ENCODE data around the gene CLPX.
"Not testable (repeated sequence)": the region's sequence is repeated elsewhere in the genome, so short reads cannot be mapped to it uniquely, and the experiment has no call there.

Gene CLPX

GRCh38 chr15:65204931-65205660 lies 20.0 kb upstream of the CLPX start:
- no peak for DNase-seq

DNA sequence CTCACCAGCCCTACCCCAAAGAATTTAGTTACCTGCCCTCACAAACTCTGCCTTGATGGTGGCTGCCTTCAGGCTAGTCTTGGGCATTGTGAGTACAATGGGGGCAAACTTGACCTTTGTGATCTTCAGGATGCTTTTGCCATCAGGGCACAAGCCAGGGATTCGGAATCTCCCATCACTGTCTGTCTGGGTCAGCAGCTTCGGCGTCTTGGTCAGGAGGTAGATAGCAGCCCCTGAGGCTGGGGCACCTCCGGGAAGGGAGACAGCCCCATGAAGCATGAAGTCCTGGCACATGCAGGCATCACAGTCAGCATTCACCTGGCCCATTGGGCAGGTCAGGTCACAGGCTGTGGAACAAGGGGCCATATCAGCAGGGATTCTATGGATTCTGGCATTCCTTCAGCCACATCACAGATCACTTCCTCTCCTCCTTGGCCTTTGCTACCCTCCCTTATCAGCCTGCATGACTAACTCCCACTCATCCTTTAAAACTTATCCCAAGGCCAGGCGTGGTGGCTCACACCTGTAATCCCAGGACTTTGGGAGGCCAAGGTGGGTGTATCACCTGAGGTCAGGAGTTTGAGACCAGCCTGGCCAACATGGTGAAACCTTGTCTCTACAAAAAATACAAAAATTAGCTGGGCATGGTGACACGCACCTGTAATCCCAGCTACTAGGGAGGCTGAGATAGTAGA lies 19.2 kb upstream of the CLPX start:
- no peak for DNase-seq

- peak; percentile 15 for DNase-seq
Observed at GRCh38 chr15:65201918-65202317, 16.8 kb upstream of the CLPX start.

DNA sequence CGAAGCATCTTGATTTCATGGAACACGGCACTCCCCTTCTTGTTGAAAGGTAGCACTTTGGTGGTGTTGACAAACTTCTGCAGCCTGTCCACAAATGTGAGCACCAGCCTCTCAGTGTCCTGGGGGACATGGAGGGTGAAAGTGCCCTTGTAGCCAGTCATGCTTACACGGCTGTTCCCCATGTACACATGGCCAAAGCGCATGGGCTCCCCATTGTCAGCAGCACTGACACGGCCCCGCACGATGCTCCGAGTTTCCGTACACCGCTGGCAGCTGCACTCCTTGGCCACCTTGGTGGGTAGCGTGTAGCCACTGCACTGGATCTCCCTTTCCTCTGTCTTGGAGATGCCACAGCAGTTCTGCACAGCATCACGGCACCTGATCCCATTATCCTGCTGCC lies 13.4 kb upstream of the CLPX start:
- no peak for DNase-seq

GRCh38 chr15:65197337-65197645 lies 12.1 kb upstream of the CLPX start:
- no peak for DNase-seq

DNA sequence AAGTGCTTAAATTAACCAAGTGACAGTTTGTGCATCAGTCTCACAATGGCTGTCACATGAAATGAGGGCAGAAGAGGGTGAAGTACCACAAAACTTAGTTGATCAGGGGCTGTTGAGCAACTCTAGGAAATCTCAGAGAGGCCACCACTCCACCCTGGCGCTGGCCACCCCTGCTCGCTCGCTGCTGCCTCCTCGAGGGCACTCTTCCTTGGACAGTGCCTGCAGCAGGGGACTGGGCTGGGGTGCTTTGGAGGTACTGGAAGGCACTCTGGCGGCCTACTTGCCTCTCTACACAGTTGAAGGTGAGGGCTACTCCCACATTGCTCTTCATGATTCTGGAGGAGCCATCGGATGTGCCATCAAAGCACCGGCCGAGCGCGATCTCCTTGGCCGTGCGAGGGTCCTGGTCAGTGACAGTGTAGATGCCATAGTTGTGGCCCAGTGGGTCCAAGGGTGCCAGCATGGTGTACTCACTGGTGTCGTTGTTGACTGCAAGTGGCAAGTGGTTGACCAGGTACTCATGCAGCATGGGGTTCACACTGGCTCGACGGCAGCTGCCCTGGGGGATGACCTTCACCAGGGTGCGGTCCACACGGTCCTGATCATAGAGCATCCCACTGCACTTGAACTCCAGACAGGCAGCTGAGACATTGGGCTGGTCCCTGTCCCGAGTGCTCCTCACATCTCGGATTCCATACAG lies 11.6 kb upstream of the CLPX start:
- DNase-seq, result no peak

DNA sequence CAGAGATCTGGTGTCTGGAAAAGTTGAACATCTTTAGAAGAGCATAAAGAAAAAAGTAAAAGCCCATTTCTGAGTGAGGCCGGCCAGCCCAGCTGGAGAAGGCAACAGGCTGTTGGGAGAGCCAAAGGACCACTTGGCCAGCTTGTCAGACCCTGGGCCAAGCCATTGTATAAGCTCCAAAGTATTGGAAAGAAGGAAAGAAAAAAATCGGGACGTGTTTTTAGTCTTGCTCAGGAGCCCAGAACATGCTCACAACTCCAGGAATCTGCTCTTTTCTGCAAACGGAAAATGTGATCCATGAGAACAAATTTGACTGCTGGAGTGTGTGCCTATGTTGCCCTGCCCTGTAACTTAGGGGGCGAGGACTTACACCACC lies 10.4 kb upstream of the CLPX start:
- DNase-seq, result no peak

DNA sequence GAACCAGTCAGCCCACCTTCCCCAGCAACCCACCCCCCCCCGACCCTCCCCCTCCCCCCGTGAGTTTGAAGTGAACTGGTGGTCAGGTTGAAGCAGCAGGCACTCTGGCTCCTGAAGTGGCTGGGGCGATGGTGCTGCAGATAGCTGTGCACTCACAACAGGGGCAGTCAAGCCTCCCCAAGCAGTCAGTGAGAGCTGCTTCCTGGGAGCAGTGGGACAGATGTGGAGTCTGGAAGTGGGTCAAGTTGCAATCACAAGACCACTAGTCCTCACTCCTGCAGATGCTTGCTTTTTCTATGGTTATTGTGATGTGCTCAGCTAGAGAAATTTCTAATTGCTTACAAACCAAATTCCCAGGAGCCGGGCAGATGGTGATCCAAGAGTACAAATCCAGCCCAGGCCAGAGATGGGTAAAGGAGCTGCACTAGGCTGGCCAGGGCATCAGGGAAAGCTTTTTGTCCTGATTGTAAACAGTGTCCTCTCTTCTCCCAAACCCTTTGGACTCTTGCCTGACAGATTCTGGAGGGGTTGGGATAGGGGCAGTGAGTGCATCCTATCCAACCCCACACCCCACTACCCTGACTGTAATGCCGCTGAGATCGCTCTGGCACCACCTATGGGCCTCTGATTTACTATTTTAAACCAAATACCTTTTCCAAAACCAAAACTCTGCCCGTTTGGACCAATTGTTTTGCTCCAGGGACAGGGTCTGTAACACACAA lies 9.8 kb upstream of the CLPX start:
- DNase-seq, result peak; percentile 29

DNA sequence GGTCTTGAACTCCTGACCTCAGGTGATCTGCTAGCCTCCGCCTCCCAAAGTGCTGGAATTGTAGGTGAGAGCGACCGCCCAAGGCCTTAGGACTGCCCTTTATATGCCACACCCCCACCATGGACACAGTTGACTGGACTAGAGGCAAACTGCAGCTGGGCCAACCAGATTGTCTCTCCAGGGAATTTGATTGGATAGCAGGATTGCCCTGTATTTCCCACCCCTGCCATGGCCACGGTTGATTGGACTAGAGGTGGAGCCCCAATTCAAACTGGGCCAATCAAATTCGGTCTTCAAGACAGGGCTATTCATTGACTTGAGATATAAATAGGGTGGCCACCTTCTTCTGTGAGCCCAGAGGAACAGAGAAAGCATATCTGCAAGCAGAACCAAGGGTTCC lies 6.9 kb upstream of the CLPX start:
- peak; percentile 41 for DNase-seq

DNA sequence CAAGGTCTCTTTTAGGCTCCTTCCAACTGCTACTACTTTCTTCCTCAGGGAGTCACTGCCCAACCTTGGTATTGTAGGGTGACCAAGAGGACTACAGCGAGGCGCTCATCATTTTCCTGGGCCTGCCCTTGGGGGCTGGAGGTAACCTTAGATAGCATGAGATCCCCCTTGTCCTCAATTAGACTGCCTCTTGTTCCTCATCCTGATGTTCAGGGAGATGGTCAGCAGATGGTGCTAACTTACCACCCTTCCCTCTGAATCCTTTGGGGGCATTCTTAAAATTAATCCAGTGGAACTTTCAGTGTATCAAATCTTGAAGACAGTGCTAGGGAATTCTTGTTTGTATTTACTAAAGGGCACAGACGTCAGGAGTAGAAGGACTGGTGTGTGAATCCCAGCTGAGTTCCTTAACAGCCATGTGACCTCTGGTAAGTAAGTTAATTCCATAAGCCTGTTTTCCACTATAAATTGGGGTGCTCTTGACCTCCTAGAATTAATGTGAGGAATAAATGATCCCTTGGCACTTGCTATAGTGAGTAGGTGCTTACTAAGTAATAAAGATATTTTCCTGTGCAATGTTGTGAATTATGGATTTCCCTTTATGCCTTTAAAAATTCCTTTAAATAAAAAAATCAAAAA lies 4.1 kb upstream of the CLPX start:
- peak; percentile 68 for DNase-seq

DNA sequence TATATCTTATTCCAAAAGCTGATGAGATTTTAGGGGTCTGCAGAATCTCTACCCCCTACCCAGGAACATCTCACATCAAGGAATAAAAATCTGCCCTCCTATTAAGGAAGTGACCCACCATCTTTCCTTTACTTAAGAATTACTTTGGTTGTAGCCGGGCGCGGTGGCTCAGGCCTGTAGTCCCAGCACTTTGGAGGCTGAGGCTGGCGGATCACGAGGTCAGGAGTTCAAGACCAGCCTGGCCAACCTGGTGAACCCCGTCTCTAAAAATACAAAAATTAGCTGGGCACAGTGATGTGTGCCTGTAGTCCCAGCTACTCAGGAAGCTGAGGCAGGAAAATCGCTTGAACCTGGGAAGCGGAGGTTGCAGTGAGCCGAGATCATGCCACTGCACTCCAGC lies 3.3 kb upstream of the CLPX start:
- not testable (repeated sequence) for DNase-seq

GRCh38 chr15:65184305-65184867 lies 756 bp downstream of the CLPX start:
- DNase-seq, result peak; percentile 65

GRCh38 chr15:65183865-65184159 lies 1.3 kb downstream of the CLPX start:
- DNase-seq, result no peak

DNA sequence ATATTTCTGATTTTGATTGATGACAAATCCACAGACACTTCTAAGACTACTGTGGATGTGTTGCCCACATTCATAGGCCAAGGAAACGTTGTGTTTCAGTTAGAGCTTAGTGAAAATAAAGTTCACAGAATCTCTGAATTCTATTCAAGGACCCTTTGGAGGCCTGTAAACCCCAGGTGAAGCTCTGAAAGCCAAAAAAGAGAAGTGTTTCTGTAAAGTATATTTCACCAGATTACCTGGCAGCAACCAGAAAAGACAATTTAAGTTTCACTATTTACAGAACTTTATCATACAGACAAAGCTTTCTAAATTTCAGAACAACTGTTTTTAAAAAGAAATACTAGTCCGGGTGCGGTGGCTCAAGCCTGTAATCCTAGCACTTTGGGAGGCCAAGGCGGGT lies 2.6 kb downstream of the CLPX start:
- no peak for DNase-seq

- DNase-seq, result not testable (repeated sequence)
Observed at GRCh38 chr15:65181582-65182353, 3.4 kb downstream of the CLPX start.

- no peak for DNase-seq
Observed at GRCh38 chr15:65180167-65180566, 5.0 kb downstream of the CLPX start.

GRCh38 chr15:65177901-65178300 lies 7.2 kb downstream of the CLPX start:
- DNase-seq, result no peak

DNA sequence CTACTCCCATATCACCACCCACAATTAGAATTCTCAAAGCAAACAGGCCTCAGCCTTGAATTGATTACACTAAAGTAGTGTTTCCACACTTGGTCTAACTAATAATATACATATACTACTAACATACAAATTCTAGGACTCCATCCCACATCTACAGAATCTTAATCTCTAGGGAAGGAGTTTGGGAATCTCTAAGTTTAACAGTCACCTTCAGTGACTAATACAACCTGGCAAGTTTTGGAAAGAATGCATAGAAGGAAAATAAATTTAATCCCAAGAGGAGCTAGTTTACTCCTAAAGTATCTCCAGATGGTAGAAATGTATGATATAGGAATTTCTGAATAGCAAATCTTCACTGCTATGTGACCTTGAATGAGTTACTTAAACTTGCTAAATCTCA lies 9.1 kb downstream of the CLPX start:
- DNase-seq, result no peak

GRCh38 chr15:65175511-65175910 lies 9.6 kb downstream of the CLPX start:
- DNase-seq, result no peak

- DNase-seq, result no peak
Observed at GRCh38 chr15:65174509-65174908, 10.6 kb downstream of the CLPX start.

- no peak for DNase-seq
Observed at GRCh38 chr15:65172531-65172930, 12.6 kb downstream of the CLPX start.

DNA sequence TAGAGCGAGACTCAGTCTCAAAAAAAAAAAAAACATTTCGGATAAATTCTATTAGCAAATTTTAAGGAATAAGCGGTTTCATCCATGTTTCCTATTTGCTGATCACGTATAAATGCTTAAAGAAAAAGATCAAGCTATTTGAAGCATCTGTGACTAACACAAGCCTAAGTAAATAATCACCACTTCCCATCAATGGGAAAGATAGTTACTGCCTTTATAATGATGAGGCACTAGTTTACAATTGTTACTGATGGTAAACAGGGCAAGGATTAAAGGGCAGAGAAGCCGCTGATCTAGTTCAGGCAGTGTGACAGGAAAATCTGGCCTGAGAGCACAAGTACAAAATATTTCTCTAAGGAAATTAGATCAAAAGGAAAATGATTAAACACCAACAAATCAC lies 13.7 kb downstream of the CLPX start:
- DNase-seq, result no peak

Data from NCI-H69 (cell line).